ENCODE results near the gene PDE4B. TPM values are rescaled to one million over a fixed set of nuclear protein-coding genes. Genes with fewer than 3 reads are reported as not detected.

PDE4B gene
- total RNA-seq, 1 donor from 2014 or later, result 1.2 TPM

GRCh38 chr1:66296370-66296769 is 503.7 kb downstream of the PDE4B start:
- Histone ChIP-seq H3K4me1 (no peaks in the 10 kb centered on the region), H3K36me3 (no peaks in the 10 kb centered on the region), H2AFZ (replicated peaks) (no peak overlapping the region), H3K79me2 (ENCODE audit: low read depth) (no peaks in the 10 kb centered on the region), H3K27me3 (no peaks in the 10 kb centered on the region), H3K9ac (no peak overlapping the region), H4K20me1 (ENCODE audit: low read depth) (no peaks in the 10 kb centered on the region), H3K9me3 (ENCODE audit: low read depth) (no peaks in the 10 kb centered on the region), H3F3A (ENCODE audit: low read depth) (no peaks in the 10 kb centered on the region), H3K4me3 (no peak overlapping the region), H3K27ac (no peak overlapping the region), H3K4me2 (no peak overlapping the region)
- Mint-ChIP-seq H3K27ac (no peak overlapping the region), H3K4me3 (no peak overlapping the region), H3K4me1 (peaks cover 4% of the 10 kb centered on the region), H3K9me3 (no peaks in the 10 kb centered on the region), H3K27me3 (ENCODE audit: insufficient read depth, low read depth) (no peaks in the 10 kb centered on the region), H3K36me3 (no peaks in the 10 kb centered on the region)
- TF ChIP-seq CTCF (IDR thresholded peaks at IDR 0.05), result no peak
- TF ChIP-seq EZH2phosphoT487 (IDR thresholded peaks at IDR 0.05), result no peak
- no peak for TF ChIP-seq EZH2 (IDR thresholded peaks at IDR 0.05)
- no peak for DNase-seq (ENCODE audit: low spot score)

GRCh38 chr1:66296951-66297350 is 504.3 kb downstream of the PDE4B start:
- no peaks in the 10 kb centered on the region for H3K9me3 ChIP-seq (ENCODE audit: low read depth)

GRCh38 chr1:66298464-66298863 is 505.8 kb downstream of the PDE4B start:
- Histone ChIP-seq H3K36me3 (no peaks in the 10 kb centered on the region), H3K4me3 (no peak overlapping the region), H3K27me3 (no peaks in the 10 kb centered on the region), H3F3A (ENCODE audit: low read depth) (no peaks in the 10 kb centered on the region), H3K9ac (no peak overlapping the region), H3K4me2 (no peak overlapping the region), H3K4me1 (no peaks in the 10 kb centered on the region), H4K20me1 (ENCODE audit: low read depth) (no peaks in the 10 kb centered on the region), H3K27ac (no peak overlapping the region), H2AFZ (replicated peaks) (no peak overlapping the region), H3K79me2 (ENCODE audit: low read depth) (no peaks in the 10 kb centered on the region), H3K9me3 (ENCODE audit: low read depth) (no peaks in the 10 kb centered on the region)
- peaks cover 4% of the 10 kb centered on the region for H3K4me1 Mint-ChIP-seq
- DNase-seq (ENCODE audit: low spot score), result no peak
- no peak for TF ChIP-seq EZH2phosphoT487 (IDR thresholded peaks at IDR 0.05)
- TF ChIP-seq CTCF (IDR thresholded peaks at IDR 0.05), result no peak
- TF ChIP-seq EZH2 (IDR thresholded peaks at IDR 0.05), result no peak
- no peaks in the 10 kb centered on the region for H3K27me3 Mint-ChIP-seq (ENCODE audit: insufficient read depth, low read depth)
- no peak overlapping the region for H3K27ac Mint-ChIP-seq
- no peak overlapping the region for H3K4me3 Mint-ChIP-seq
- H3K36me3 Mint-ChIP-seq, result no peaks in the 10 kb centered on the region
- no peaks in the 10 kb centered on the region for H3K9me3 Mint-ChIP-seq

More at GRCh38 chr1:66296951-66297350, 504.3 kb downstream of the PDE4B start:
- H4K20me1 ChIP-seq (ENCODE audit: low read depth), result no peaks in the 10 kb centered on the region
- no peak overlapping the region for H3K4me3 Mint-ChIP-seq
- no peaks in the 10 kb centered on the region for H3K27me3 ChIP-seq
- no peaks in the 10 kb centered on the region for H3K4me1 ChIP-seq
- no peaks in the 10 kb centered on the region for H3K27me3 Mint-ChIP-seq (ENCODE audit: insufficient read depth, low read depth)
- H3K79me2 ChIP-seq (ENCODE audit: low read depth), result no peaks in the 10 kb centered on the region
- no peak overlapping the region for H3K4me3 ChIP-seq
- no peaks in the 10 kb centered on the region for H3K9me3 Mint-ChIP-seq
- H3K4me2 ChIP-seq, result no peak overlapping the region
- no peak overlapping the region for H2AFZ ChIP-seq (replicated peaks)
- H3K9ac ChIP-seq, result no peak overlapping the region
- no peaks in the 10 kb centered on the region for H3K36me3 ChIP-seq
- H3K4me1 Mint-ChIP-seq, result peaks cover 4% of the 10 kb centered on the region
- DNase-seq (ENCODE audit: low spot score), result no peak
- H3F3A ChIP-seq (ENCODE audit: low read depth), result no peaks in the 10 kb centered on the region
- no peak overlapping the region for H3K27ac ChIP-seq
- no peak overlapping the region for H3K27ac Mint-ChIP-seq
- TF ChIP-seq EZH2 (IDR thresholded peaks at IDR 0.05), result no peak
- no peak for TF ChIP-seq EZH2phosphoT487 (IDR thresholded peaks at IDR 0.05)
- TF ChIP-seq CTCF (IDR thresholded peaks at IDR 0.05), result no peak
- H3K36me3 Mint-ChIP-seq, result no peaks in the 10 kb centered on the region
